Measurements from ENCODE around the gene UBA7.
"Not testable (repeated sequence)": the region's sequence is repeated elsewhere in the genome, so short reads cannot be mapped to it uniquely, and the experiment has no call there.

Gene UBA7

DNA sequence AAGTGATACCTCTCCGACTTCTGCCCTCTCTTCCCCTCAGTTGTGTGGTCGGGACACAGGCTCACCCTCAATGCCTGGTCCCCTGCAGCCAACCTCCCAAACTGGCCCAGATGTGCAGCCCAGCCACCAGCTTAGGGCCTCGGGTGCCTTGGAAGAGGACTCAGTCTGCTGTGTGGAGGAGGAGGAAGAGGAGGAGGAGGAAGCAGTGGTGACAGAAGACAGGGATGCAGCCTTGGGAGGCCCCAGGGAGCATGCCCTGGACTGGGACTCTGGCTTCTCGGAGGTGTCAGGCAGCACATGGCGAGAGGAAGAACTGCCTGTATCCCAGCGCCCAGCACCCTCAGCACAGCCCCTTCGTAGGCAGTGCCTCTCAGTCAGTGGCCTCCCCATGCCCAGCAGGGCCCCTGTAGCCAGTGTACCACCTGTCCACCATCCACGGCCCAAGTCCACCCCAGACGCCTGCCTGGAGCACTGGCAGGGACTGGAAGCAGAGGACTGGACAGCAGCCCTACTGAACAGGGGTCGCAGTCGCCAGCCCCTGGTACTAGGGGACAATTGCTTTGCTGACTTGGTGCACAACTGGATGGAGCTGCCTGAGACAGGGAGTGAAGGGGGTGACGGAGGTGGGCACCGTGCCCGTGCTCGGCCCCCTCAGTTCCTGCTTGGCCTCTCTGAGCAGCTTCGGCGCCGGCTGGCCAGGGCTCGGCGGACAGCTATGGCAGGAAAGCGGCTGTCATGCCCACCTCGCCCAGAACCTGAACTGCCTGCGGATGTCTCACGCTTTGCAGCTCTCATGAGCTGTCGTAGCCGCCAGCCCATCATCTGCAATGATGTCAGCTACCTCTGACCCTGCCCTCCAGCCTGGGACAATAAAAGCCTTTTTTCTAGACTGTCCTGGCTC is 9.4 kb downstream of the UBA7 start:
- DNase-seq (ENCODE audit: low read depth): no peak

DNA sequence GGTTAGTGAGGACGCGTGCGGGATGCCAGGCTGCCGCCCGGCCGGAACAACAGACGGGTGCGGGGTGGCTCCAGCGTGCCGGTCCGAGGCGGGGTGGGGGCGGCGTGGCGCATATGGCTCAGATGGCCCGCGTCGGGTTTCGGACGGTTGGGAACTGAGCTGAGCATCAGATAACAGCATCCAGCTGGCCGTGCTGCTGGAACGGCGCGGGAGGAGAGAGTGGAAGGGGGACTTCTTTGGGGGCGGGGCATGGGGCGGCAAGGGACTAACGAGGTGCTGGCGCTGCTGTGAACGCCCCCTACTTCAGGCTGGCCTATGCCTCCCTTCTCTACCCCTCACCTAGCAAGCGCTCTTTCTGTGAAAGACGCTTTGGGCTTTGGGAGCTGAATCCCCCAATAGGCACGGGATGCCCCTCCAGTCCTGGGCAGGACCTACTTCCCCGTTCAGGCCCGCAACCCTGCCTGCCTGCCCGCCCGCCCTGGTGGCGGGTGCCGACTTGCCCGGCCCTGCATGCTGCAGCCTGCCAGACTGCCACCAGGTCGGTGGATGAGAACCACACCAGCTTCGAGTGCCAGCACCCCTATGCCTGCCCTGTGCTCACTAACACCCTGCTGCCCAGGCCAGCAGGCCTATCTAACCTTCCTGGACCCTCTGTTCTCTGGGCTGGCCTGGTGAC is 10.2 kb downstream of the UBA7 start:
- DNase-seq (ENCODE audit: low read depth): no peak

DNA sequence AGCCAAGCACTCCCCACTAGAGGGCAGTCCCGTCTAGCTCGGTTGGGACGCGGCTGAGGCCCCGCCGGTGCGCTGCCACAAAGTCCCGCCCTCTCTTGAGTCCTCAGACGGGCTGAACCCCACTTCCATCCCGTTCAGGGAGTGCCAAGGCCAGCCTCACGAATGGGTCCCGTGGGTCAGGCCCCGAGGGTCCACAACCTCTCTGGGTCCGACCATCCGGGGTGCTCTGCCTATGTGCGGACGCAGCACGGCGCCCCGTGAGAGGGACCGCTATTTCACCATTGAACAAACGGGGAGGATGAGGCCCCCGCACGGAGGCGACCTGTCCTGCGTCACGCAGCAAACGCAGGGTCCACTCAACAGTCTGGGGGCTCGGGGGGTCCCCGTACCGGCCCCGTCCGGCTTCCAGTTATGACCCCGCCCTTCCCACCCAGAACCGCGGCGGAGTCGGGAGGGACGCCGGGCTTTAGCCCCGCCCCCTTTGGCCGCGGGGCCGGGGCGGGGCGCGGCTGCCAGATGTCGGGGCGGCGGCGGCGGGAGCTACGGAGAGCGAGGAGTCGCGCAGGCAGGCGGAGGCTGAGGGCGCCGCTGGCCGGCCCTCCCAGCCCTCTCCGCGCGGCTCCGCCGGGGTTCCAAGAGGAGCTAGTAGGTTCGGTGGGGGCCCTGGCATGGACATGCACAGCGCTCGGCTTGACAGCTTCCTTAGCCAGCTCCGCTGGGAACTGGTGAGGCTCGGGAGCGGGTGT is 10.9 kb downstream of the UBA7 start, which contains the start of gene INKA1:
TSS of gene INKA1 (plus strand) at position 543 of the 746 bp plus-strand sequence. CDS start at position 675, 132 bp downstream.
- peak; percentile 85 for DNase-seq (ENCODE audit: low read depth)

DNA sequence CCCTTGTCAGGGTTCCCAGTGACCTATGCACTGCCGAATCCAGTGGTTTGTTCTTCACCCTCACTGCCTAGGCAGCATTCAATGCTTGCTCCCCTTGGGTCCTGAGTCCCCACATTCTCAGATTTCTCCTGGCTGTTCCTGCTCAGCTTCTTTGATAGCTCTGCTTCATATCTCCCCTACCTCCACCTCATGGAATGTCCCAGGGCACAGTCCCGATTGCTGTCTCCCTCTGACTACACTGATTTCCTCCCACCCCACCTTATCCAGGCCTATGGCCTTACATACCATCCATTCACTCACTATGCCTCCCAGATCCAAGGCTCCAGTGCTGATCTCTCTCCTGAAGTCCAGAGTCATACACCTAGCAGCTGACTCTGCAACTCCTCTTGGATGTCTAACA is 12.6 kb downstream of the UBA7 start:
- no peak for DNase-seq (ENCODE audit: low read depth)

DNA sequence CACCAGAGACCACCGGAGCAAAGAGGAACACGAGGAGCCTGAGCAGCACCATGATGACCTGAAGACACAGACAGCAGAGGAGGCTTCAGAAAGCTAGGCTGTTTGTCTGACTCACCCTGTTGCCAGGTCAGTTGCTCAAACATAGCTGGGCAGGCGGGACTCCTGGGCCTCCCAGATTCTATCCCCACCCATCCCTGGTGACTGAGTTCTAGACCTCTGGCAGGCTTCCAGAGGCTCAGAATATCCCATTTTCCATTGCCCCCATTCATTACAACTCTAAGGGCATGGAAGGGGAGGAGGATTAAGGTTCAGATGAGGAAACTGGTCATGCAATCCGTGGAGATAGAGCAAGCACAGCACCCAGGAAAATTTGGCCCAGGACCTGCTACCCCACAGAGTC is 14.0 kb downstream of the UBA7 start, which contains the start of gene CDHR4:
TSS of gene CDHR4 (minus strand) at position 113 of the 400 bp plus-strand sequence. CDS start at position 52, 61 bp downstream.
- DNase-seq (ENCODE audit: low read depth): no peak

DNA sequence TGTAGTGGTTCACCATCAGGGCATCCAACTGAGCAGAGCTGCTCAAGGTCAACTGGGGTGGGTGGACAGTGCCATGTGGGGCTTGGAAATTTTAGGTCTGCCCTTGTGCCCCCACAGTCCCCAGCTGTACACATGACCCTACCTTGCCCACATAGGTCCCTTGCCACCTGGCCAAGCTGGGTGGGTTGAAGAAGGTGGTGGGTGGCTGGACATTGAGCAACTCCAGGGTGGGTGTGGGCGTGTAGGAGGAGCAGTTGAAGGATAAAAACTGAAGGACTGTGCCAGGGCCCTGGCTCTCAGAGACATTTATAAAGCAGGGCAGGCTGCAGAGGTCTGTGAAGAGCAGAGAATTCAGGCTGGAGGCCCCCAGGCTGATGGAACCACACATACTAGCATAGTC is 14.6 kb downstream of the UBA7 start:
- DNase-seq (ENCODE audit: low read depth): no peak

DNA sequence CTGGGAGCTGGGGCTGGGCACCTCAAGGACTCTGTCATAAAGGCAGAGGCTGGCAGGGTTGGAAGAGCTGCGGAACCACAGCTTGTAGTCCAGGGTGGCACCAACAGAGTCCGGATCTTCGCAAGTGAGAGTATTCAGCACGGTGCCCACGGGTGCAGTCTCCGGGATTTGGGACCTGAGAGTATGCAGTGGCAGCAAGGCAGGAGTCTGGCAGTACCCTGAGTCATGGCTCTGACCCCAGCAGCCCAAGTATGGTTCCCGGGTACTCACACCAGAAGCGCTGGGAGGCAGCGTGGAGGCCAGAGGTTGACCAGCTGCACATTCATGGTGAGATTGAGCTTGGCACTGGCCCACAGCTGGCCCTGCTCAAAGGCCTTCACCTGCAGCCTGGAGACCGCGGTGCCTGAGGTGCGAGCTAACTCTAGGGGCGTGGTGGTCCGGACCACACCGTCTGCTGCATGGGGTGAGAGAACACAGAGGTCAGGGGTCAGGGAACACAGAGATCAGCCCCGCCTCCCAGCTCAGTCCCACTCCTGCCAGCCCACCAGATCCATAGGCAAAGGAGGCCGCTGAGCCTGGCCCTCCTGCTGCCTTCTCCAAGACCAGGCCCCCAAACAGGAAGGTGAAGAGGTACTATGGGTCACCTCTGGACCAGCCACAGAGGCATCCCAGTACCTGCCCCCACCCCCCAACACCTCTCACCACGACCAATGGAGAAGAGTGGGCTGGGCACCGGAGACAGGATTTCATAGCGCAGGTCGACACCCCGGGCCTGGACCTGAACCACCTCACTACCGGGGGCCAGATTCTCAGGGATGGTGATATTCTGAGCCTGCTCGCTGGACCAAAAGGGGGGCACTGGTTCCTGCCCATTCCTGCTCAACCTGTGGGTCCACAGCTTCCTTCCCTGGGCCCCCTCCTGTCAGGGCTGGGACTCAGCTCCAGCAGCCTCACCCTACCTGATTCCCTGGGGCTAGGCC is 18.5 kb downstream of the UBA7 start:
- DNase-seq (ENCODE audit: low read depth): no peak

DNA sequence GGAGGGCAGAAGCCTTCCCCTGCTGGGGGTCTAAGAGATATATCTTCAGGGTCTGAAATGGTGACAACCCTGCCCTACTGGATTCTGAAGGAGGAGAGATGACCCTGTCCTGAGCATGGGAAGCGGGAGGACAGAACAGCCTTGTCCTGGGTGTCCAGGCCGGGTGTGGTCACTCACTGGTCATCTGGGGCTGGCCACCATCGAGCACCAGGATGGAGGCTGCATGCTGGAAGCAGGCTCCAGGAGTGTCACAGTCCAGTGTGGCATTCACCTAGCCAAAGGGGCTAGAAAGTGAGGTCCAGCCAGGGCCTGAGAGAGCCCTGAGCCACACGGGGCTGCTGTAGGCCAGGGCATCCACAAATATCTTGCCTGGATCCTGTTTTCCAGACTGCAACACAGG is 19.3 kb downstream of the UBA7 start:
- DNase-seq (ENCODE audit: low read depth): no peak

DNA sequence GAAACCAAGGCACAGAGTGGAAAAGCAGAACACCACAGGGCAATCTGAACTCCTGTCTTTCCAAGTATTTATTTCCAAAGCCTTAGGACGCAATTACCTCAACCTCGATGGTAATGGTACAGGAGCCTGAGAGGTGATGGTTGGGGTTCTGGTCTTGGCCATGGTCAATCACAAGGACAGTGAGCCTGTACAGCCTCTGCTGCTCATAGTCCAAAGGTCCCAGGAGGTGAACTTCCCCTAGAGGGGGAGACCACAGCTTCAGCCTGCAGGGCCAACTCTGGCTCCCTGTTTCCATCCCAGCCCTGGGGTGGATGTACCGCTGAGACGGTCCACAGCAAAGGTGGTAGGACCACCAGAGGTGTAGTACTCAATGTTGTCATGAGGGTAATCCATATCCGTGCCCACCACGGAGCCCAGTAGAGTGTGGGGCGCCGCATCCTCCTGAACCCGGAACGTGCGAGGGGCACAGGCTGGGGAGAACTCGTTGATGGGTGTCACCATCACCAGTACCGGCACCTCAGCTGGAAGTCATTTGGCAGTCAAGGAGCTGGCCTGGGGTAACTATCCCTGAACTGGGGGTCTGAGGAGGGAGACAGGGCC is 20.2 kb downstream of the UBA7 start:
- DNase-seq (ENCODE audit: low read depth): no peak

DNA sequence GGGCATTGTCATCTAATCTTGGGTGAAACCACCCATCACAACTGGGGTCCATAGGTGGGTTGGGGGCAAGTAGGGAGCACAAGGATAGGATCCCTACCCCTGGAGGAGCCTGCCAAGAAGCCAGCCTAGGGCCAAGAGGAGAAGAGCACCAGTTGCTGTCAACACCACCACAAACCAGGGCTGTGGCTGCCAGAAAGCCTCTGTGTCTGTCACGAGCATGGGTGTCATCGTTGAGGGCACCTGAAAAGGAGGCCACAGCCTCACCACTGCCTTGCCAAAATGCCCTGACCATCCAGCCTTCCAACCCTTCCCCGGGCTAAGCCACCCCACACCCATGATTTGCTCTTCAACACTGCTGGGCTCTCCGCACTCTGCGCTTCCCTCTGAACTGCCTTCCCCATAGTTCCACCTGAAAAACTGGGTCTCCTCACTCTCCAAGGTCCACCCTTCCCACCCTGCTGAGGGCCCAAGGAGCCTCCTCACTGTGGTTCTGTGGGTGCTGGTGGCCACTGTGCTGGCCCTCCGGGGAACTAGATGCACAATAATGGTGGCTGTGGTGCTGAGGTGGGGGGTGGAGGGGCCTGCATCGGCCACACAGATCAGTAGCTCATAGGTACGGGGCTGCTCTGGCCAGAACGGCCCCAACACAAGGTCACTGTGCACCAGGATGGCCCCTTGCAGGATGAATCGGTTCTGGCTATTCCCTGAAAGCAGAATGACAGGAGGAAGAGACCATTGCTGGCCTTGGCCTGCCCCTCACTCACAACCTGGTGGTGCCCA is 21.2 kb downstream of the UBA7 start:
- DNase-seq (ENCODE audit: low read depth): no peak

DNA sequence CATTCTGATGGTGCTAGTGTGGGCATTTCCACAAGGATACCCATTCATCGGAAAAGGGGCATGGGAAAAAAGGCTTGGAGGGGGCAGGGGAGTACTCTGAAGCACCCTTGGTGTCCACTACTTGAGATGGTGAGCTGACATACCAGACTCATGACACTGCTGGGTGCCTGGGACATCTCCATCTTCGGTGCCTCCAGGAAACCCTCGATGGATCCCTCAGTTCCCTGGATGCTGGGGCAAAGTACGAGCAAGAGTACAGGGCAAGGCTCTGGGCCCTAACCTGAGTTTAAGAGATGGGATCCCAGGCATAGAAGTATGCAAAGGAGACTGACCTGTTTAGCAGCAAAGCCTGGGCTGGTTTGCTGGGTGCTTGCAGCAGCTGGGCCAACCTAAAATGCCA is 22.2 kb downstream of the UBA7 start:
- DNase-seq (ENCODE audit: low read depth): no peak

DNA sequence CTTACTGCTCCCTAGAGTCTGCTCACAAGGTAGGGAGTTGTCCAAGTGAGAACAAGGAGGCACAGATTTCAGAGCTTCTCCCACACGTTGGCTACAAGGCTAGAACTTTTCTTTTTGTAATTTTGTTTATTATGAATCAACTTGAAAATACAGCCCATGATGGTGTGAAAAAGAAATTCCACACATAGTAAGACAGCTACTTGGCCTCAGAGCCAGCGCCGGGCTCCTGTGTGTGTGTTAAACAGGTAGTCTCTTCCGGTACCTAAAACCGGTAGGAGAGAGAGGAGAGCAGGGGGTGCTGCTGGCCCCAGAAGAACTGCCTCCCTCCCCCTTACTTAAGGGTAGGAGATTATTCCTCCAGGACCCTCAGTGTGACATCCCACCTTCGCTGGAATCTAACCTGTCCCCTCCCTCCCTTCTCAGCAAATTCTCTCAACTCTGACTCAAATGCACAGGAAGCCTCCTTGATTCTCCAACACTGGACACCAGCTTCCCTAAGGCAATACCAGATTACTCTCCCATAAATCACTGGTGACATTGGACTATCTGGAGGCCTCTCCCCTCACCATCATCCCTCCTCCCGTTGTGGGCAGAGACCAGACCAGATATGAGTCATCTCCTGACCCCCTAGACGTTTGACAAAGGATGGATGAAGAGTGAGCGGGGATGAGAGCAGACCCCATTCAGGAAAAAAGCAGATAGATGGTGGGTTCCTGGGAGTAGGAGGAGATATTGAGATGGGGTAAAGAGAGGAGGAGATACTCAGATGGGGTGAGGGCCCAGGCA is 22.9 kb downstream of the UBA7 start:
- no peak for DNase-seq (ENCODE audit: low read depth)

DNA sequence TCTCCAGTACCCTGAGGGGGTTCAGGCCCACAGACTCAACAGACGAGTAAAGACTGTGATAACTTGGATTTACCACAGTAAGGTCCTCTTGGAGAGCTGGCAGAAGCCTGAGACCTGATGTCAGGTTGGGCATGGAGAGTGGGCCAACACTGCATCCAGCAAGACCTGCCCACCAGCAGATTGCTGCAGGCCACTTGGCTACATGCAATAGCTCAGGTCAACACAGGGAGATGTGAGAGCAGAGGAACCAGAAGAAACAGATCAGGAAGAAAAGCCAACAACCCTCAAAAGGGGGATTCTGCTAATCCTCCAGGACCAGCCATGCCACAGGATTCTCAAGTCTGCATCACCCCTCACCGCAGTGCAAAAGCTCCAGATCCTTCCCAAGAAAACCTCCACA is 25.7 kb downstream of the UBA7 start:
- DNase-seq (ENCODE audit: low read depth): no peak

DNA sequence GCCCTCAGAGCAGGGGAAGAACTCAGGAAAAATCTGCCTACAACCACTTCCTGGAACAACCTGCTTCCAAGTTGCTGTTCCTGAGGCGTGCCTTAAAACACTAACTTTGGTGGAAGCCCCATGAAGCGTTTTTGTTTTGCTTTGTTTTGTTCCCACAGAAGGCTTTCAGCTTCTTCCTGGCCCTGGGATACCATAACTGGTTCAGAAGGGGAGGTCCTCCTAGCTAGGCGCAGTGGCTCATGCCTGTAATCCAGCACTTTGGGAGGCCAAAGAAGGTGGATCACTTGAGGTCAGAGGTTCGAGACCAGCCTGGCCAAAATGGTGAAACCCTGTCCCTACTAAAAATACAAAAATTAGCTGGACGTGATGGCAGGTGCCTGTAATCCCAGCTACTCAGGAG is 26.2 kb downstream of the UBA7 start:
- DNase-seq (ENCODE audit: low read depth): no peak

DNA sequence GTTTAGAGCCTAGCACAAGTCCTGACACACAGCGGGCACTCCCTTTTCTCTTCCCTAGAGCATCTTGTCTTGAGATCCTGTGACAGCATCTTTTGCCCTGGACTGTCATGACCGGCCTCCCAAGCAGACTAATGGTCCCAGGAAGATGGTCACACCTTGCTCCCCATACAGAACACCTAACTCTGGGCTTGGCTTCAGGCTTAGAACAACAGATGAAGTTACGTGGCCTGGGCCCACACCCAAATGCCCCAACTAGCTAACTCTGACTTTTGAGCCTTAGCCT is 26.6 kb downstream of the UBA7 start:
- no peak for DNase-seq (ENCODE audit: low read depth)

DNA sequence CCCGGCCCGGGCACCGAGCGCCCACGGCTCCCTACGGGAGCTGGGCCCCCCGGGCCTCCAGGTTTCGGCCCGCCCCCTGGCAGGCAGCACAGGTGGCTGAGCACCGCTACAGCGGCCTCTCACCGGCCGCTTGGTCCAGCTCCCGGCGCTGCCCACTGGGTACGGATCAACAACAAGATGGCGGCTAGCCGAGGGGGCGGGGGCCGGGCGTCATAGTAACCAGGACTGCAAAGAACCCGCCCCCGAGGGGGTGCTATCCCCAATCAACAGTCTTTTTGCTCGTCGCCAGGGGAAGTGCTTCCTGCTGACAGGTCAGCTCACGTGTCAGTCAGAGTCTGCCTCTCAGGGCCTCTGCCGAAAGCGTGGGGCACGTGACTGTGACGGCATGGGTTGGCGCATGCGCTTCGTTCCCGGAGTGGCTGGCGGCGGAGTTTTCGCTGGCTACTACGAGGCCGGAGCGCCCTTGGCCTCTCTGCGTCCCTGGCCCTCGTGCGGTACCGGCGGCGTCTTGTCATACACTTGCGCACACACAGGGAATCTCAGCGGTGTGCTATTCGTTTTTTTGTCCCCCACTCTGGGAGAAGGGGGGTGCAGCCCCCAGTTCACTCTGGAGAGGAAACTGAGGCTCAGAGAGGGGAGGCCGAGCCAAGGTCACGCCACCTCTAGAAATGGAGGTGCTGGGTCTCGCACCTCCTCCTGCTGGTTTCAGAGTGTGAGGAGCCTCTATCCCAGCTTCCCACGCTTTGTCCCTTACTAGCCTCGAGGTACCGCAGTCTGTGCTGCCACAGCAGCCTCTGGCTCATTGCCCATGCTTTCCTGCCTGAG is 27.2 kb downstream of the UBA7 start, which contains the start of gene IP6K1:
TSS of gene IP6K1 (minus strand) at position 186 of the 825 bp plus-strand sequence. CDS start 38,502 bp downstream, outside the sequence.
- peak; percentile 99 for DNase-seq (ENCODE audit: low read depth)

DNA sequence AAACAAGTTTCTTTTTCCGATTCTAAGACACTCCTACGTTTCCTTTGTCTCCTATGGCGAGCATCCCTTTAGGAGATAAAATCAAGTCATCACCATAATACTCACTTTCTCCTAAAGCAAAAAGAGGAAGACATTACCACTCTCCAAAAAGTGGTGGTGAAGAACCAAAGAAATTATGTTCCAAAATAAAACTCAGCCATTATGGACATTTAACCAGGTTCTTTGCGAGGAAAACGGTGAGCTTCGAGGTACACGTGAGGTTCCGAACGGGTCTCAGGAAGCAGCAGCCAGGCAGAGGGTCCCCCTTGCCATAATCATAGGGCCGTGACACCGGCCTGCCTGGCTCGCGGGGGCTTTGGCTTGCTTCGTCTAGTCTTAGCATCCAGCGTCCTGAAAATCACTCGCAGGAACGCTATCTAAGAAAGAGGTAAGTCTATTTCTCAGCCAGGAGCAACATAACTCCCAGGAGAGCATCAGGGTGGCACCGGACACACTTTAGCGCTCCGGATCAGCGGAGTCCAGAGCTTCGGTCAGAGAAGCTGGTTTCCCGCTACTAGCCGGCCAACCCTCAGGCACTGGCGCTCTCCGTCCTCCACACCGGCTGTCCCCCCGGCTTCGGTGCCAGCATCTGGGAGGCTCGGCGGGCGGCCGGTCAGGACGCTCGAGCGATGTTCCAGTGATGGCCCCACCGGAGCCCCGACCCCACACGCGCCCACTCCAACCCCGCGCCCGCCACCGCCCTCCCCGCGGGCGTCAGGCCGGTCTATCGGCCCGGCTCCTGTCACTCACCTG is 28.0 kb downstream of the UBA7 start:
- no peak for DNase-seq (ENCODE audit: low read depth)

DNA sequence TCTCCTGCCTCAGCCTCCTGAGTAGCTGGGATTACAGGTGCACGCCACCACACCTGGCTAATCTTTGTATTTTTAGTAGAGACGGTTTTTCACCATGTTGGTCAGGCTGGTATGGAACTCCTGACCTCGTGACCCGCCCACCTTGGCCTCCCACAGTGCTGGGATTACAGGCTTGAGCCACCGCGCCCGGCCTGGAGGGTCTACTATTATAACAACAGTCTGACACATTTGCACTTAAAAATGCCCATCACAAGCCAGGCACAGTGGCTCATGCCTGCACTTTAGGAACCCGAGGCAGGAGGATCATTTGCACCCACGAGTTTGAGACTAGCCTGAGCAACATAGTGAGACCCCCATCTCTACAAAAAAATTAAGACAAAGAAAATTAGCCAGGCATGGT is 31.5 kb downstream of the UBA7 start:
- not testable (repeated sequence) for DNase-seq (ENCODE audit: low read depth)
